ENCODE results near the gene ZMYM4.

- TF ChIP-seq CTCF (conservative IDR thresholded peaks at IDR 0.05; ENCODE audit: low read length) (no peak), EZH2phosphoT487 (IDR thresholded peaks at IDR 0.05; ENCODE audit: borderline replicate concordance) (no peak)
These were observed 2.2 kb upstream of the ZMYM4 start for GRCh38 chr1:35266306-35266705.
